DND-41 (cell line): Measurements from ENCODE around the gene LRRC55.

Experiments used
- ATAC-seq: fragments of 200-7000 bp; cut with Tn5 transposase; 3 replicates; pipeline ENCODE4 v1.9.1; 2021; ENCODE audit warnings: low read depth; ENCODE audit not compliant: insufficient read depth
- DNase-seq: peaks from one replicate; pipeline ENCODE4 v3.0.0-alpha.2; 2020
- H2AFZ ChIP-seq: 2 replicates; pipeline ENCODE4 v1.6.0; 2012; ENCODE audit warnings: low read depth, low read length
- H3K27ac ChIP-seq: 2 replicates; pipeline ENCODE4 v1.5.1; 2012; ENCODE audit warnings: low read length, inconsistent platforms
- H3K27me3 ChIP-seq: fragments of 200-600 bp; sonication (generic); 2 replicates; pipeline ENCODE4 v1.6.0; 2012; ENCODE audit warnings: low read length, mild to moderate bottlenecking, inconsistent platforms; ENCODE audit not compliant: insufficient read depth, poor library complexity
- H3K36me3 ChIP-seq: 2 replicates; pipeline ENCODE4 v1.5.1; 2012; ENCODE audit warnings: low read length, inconsistent platforms; ENCODE audit not compliant: insufficient read depth
- H3K4me1 ChIP-seq: 2 replicates; pipeline ENCODE4 v1.5.1; 2012; ENCODE audit warnings: mild to moderate bottlenecking, low read length; ENCODE audit not compliant: insufficient read depth
- H3K4me2 ChIP-seq: 2 replicates; pipeline ENCODE4 v1.6.0; 2012; ENCODE audit warnings: mild to moderate bottlenecking, moderate library complexity, low read length, inconsistent platforms; ENCODE audit not compliant: insufficient read depth
- H3K4me3 ChIP-seq, 2 experiments: fragments of 200-600 bp in 1 of 2; shearing (Covaris generic) in 1 of 2; 2 replicates each; pipeline ENCODE4 v1.5.1; 2012 to 2016; ENCODE audit warnings: inconsistent platforms in 2 of 2, low read length in 2 of 2, mild to moderate bottlenecking in 2 of 2, low read depth in 1 of 2, moderate library complexity in 1 of 2
- H3K79me2 ChIP-seq: 2 replicates; pipeline ENCODE4 v1.6.0; 2012; ENCODE audit warnings: low read length, inconsistent platforms; ENCODE audit not compliant: insufficient read depth
- H3K9ac ChIP-seq: 2 replicates; pipeline ENCODE4 v1.6.0; 2012; ENCODE audit warnings: low read depth, mild to moderate bottlenecking, inconsistent platforms, low read length, moderate library complexity
- H3K9me3 ChIP-seq: 2 replicates; pipeline ENCODE4 v1.5.1; 2012; ENCODE audit warnings: low read length, moderate library complexity, mild to moderate bottlenecking, inconsistent platforms; ENCODE audit not compliant: insufficient read depth, severe bottlenecking
- H4K20me1 ChIP-seq: 2 replicates; pipeline ENCODE4 v1.6.0; 2012; ENCODE audit warnings: low read length; ENCODE audit not compliant: insufficient read depth
- EZH2 ChIP-seq: IDR thresholded peaks from 3 replicates; pipeline ENCODE4 v1.6.1; 2012; ENCODE audit warnings: borderline replicate concordance, low read depth, mild to moderate bottlenecking, moderate library complexity, low read length, inconsistent platforms; ENCODE audit not compliant: severe bottlenecking
- TF ChIP-seq, protein P1 (sequence below): IDR thresholded peaks from 2 replicates; pipeline ENCODE4 v1.5.1; 2012; ENCODE audit warnings: borderline replicate concordance, low read length, moderate library complexity, mild to moderate bottlenecking; ENCODE audit not compliant: poor library complexity, severe bottlenecking; ENCODE audit errors: extremely low read depth

The LRRC55 gene

GRCh38 chr11:57197762-57198161, 16.0 kb downstream of the LRRC55 start:
- H3K79me2 ChIP-seq, result no peaks in the 10 kb centered on the region
- no peaks in the 10 kb centered on the region for H4K20me1 ChIP-seq
- no peak overlapping the region for H2AFZ ChIP-seq
- no peak for TF ChIP-seq EZH2
- TF ChIP-seq, protein P1, sequence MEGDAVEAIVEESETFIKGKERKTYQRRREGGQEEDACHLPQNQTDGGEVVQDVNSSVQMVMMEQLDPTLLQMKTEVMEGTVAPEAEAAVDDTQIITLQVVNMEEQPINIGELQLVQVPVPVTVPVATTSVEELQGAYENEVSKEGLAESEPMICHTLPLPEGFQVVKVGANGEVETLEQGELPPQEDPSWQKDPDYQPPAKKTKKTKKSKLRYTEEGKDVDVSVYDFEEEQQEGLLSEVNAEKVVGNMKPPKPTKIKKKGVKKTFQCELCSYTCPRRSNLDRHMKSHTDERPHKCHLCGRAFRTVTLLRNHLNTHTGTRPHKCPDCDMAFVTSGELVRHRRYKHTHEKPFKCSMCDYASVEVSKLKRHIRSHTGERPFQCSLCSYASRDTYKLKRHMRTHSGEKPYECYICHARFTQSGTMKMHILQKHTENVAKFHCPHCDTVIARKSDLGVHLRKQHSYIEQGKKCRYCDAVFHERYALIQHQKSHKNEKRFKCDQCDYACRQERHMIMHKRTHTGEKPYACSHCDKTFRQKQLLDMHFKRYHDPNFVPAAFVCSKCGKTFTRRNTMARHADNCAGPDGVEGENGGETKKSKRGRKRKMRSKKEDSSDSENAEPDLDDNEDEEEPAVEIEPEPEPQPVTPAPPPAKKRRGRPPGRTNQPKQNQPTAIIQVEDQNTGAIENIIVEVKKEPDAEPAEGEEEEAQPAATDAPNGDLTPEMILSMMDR, result no peak
- no peaks in the 10 kb centered on the region for H3K9me3 ChIP-seq
- H3K9ac ChIP-seq, result no peak overlapping the region
- no peak overlapping the region for H3K4me3 ChIP-seq
- no peak overlapping the region for H3K27ac ChIP-seq
- ATAC-seq, result no peak
- no peak for DNase-seq
- peaks cover 7% of the 10 kb centered on the region for H3K27me3 ChIP-seq
- H3K36me3 ChIP-seq, result no peaks in the 10 kb centered on the region
- no peak overlapping the region for H3K4me2 ChIP-seq
- no peaks in the 10 kb centered on the region for H3K4me1 ChIP-seq

- Histone ChIP-seq H3K36me3 (no peaks in the 10 kb centered on the region), H4K20me1 (no peaks in the 10 kb centered on the region), H3K4me3 (no peak overlapping the region), H3K9ac (no peak overlapping the region), H3K4me2 (no peak overlapping the region), H3K4me1 (no peaks in the 10 kb centered on the region), H3K27me3 (peaks cover 18% of the 10 kb centered on the region), H2AFZ (no peak overlapping the region), H3K27ac (no peak overlapping the region), H3K9me3 (no peaks in the 10 kb centered on the region), H3K79me2 (no peaks in the 10 kb centered on the region)
- ATAC-seq (no peak), DNase-seq (no peak)
- TF ChIP-seq EZH2, result no peak
- TF ChIP-seq, protein P1, result no peak
Observed at GRCh38 chr11:57199330-57199729, 17.6 kb downstream of the LRRC55 start.

- no peaks in the 10 kb centered on the region for H3K36me3 ChIP-seq
- H3K27me3 ChIP-seq, result peaks cover 28% of the 10 kb centered on the region
- no peaks in the 10 kb centered on the region for H3K79me2 ChIP-seq
- DNase-seq (no peak), ATAC-seq (no peak)
- H3K9ac ChIP-seq, result no peak overlapping the region
- H2AFZ ChIP-seq, result no peak overlapping the region
- no peaks in the 10 kb centered on the region for H3K4me1 ChIP-seq
- no peak overlapping the region for H3K4me3 ChIP-seq
- no peak overlapping the region for H3K27ac ChIP-seq
- no peak overlapping the region for H3K4me2 ChIP-seq
- no peaks in the 10 kb centered on the region for H4K20me1 ChIP-seq
- TF ChIP-seq, protein P1, result no peak
- no peak for TF ChIP-seq EZH2
- H3K9me3 ChIP-seq, result no peaks in the 10 kb centered on the region
Observed at GRCh38 chr11:57200917-57201316, 19.2 kb downstream of the LRRC55 start.

GRCh38 chr11:57202281-57202680, 20.5 kb downstream of the LRRC55 start:
- H3K4me3 ChIP-seq, result no peak overlapping the region
- H3K4me2 ChIP-seq, result no peak overlapping the region
- H3K27ac ChIP-seq, result no peak overlapping the region
- H3K9ac ChIP-seq, result no peak overlapping the region
- H4K20me1 ChIP-seq, result no peaks in the 10 kb centered on the region
- no peak for DNase-seq
- TF ChIP-seq EZH2, result no peak
- TF ChIP-seq, protein P1, result no peak
- no peaks in the 10 kb centered on the region for H3K36me3 ChIP-seq
- H3K27me3 ChIP-seq, result peaks cover 28% of the 10 kb centered on the region
- no peak for ATAC-seq
- H3K9me3 ChIP-seq, result no peaks in the 10 kb centered on the region
- H2AFZ ChIP-seq, result no peak overlapping the region
- no peaks in the 10 kb centered on the region for H3K4me1 ChIP-seq
- H3K79me2 ChIP-seq, result no peaks in the 10 kb centered on the region
